Activated gamma-delta T cell (primary cell): ENCODE data around the gene PELI2.

Source experiments
- DNase-seq: peaks from one replicate; lab custom pipeline; 2025; lab: John Stamatoyannopoulos, UW

The PELI2 gene

DNA sequence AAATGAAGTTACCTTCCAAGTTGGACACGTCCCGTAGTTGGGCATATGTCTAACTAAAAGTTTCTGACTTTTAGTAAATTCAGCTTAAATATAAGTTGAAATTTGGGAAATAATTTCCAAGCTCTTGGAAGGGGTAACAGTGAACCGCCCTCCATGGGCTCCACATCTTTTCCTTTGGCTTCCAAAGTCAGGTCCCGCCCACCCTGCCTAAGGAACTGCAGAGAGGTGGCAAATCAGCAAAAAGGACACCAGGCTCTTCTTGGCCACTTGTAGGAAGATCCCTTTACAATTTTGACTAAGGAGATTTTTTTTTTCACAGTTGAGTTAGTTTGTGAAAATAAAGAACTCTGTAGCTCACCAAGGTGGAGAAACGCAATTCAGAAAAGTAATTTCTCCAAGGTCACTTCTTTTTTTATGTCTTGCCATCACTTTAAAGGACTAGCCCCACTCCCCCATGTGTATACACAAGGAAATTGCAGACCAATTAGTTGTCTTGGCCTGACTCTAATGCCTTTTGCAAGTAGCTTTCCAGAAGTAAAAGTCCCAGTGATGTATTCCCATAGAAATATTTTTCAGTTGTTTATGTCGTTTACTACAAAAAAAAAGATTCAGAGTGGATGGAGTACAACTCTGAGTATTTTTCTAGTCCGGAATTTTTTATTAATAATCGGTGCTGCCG lies 181.2 kb downstream of the PELI2 start:
- DNase-seq, result no peak

- DNase-seq, result no peak
Measured at GRCh38 chr14:56300495-56300894, 182.3 kb downstream of the PELI2 start.

DNA sequence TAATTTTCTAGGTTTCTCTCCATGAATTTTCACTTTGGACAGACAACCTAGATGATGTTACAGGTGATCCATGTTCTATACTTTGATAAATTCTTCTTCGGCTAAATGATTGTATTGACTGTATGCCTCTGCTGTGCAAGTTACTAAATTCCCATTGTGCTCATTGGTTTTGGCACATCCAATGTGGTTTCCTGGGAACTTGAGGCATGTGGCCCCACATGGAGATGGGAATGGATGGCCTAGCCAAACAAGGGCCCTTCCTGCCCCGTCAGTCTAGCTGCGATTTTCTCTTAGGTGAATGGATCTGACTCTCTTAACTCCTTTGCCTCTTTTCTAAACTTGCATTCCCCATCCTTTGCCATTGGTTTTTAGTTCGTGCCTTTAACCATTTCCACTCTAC lies 186.2 kb downstream of the PELI2 start:
- DNase-seq, result no peak

GRCh38 chr14:56309198-56309597 lies 191.0 kb downstream of the PELI2 start:
- no peak for DNase-seq

GRCh38 chr14:56310643-56311042 lies 192.4 kb downstream of the PELI2 start:
- no peak for DNase-seq

DNA sequence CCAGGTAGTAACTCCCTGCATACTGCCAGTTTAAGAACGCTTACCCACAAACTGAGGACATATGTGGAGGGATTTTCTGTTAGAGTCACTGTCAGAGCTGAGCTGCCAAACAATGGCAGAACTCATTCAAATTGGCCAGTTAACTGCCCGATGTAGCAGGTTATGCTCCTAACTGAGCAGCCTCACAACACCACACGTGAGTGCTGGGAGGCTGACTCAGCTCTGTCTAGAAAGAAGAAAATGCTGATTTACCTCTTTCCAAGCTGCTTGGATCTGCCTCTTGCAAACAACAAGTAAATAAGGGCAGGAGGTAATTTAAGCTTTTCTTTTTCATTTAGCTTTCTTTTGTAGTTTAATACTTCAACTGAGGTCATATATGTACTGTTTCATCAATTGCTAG lies 195.6 kb downstream of the PELI2 start:
- no peak for DNase-seq

GRCh38 chr14:56318393-56319115 lies 200.3 kb downstream of the PELI2 start:
- DNase-seq, result no peak

DNA sequence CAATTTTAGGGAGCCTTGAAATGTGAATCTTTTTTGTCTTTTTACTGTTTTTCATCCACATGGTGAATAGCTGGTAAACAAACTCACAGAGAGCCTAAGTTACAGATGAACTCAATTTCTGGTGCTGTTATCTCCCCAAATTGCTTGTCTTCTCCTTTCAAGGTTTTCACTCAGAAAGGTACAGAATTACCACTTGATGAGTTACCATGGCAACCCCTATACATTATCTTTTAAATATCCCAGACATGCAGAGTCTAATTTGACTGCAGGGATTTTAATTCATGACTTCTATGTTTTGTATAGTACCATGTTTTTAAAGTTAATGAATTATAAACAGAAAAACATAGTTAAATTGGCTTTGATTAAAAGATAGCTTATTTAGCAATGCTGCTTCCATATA lies 203.7 kb downstream of the PELI2 start:
- no peak for DNase-seq

GRCh38 chr14:56322531-56322930 lies 204.3 kb downstream of the PELI2 start:
- no peak for DNase-seq

GRCh38 chr14:56324454-56324853 lies 206.2 kb downstream of the PELI2 start:
- DNase-seq, result no peak

DNA sequence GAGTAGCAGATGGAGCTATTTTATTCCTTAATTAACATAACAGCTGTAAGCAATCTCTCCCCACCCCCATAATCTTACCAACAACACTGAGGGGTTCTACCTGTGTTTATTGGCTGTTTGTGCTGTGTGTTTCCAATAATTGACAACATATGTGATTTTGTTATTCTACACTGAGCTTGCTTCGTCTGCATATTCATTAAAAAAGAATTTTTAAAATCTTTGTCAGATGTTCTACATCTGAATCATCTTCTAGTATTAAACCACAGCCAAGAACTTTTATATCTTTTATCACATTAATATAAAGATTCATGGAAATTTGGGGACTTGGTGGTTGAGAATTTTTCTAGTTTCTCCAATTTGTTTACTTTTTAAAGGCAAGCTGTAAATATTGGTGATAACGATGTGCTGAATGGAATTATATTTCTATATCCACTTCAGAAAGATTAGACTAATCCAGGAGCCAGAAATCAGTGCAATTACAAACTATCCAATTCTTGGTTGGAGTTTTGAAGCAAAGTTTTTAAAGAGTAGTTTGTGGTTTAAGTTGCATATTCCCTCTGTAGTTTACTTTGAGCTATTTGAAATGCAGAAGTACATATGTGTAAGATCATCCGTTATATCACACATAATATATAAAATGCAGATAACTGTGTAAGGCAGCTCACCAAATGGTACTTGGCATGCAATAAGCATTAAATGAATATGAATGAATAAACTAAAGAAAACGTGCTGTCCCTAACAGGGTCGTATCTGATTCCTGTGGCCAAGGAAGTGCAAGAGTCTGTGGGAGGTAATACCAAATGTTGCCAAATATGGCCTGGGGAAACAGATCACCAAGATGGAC lies 206.9 kb downstream of the PELI2 start:
- DNase-seq, result no peak

DNA sequence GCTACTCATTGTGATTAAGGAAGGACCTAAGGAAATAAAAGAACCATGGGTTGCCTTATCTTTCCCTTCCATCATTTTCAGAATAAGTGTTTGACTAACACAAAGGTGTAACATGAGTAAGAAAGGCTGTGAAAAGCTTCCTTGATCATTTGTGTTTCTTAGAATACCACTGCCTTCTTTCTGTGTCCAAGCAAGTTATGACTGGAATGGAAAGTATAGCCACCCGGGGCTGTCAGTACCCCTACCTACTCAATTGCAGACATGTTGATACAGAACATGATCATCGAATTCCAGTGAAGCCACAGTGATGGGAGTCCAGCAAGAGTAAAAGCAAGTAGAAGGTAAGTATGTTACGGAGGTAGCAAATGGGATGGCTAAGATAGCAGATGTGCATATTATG lies 209.8 kb downstream of the PELI2 start:
- no peak for DNase-seq

- DNase-seq, result no peak
Measured at GRCh38 chr14:56331592-56332216, 213.5 kb downstream of the PELI2 start.

DNA sequence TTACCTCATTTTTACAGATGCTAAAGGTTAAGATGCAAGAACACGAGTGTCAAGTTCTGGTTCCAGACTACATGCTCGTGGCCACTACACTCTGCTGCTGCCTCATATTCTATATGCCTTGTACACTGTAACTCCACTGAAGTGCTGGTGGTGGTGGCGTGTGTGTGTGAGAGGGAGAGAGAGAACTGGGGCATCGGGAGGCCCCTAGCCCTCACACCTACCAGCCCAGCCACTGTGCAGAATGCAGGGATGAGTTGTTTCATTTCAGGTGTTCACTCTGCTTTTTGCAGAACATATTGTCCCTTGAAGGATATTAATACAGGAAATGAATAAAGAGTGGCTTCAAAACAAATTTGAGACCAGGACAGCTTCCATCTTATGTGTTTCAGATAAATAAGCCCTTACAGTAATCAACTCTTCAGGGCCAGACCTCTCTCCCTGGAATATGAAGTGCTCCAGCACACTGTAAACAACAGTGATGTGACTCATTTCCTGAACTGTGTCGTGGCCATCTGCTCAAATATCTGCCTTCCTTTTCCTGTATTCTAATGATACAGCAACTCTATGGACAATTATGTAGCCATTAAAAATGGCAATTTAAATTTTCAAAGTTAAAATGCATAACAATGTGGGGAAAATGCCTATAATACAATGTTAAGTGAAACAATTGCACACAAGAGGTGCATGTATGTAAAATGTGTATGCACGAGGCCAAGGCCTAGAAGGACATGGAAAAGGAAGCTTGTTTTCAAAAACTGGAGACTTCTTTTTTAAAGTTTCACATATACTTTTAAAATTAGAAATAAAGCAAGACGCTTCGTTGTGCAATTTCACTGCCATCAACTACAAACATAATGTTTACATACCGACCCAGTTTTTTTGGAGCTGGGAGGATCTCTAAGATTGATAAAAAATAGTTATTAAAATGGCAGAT lies 215.4 kb downstream of the PELI2 start:
- DNase-seq, result no peak

DNA sequence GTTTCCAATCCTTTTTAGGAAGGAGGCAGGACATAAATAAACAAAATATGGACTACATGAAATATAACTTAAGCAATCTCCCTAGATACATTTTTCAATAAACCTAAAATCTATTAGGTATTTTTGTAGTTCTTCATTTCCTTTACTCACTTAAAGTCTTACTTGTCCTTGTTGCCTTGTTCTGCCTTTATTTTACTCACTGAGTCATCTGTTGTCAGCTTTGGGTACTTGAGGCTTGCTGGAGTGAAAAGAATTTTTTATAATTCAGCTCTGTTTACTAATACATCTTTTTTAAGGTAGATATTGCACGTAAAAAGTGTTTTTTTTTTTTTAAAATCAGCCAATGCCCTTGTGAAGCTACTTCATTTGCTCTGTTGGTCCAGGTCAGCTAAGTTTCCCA lies 216.2 kb downstream of the PELI2 start:
- DNase-seq, result no peak

- no peak for DNase-seq
Measured at GRCh38 chr14:56338674-56339073, 220.5 kb downstream of the PELI2 start.

DNA sequence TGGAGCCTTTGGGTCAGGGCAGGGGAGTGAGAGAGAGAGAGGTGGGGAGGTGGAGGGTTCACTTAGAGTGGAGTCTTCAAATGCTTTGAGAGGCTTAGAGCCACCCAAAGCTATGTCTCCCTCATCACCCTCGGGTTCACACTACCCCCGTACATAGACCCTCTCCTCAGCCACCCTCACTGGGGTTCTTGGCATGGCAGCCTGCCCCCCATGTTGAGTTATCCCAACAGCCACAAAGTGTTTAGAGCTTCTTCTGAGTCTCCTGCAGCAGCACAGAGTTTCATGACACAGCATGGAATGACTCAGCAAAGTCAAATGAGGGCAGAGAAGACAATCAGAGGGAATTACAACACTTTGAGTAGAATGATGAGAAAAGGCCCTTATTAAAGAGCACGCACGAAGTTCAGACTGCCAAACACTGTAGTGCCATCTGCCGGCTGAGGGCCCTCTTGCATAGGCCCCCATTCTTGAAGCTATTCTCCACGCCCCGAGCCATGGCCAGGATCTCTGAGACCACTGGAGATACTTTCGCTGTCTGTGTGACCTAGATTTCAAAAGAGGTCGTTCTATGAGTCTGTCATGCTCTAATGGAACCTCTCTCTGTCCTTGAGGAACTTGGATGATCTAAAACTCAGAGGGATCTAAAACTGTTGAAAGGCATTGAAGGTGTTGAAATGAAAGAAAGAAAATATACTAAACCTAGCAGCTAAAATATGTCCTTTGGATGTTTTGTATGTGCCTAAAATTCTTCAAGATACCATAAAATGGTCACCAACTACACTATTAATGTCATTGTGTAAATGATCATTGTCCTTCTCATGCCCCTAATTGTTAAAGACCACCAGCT lies 221.9 kb downstream of the PELI2 start:
- no peak for DNase-seq

DNA sequence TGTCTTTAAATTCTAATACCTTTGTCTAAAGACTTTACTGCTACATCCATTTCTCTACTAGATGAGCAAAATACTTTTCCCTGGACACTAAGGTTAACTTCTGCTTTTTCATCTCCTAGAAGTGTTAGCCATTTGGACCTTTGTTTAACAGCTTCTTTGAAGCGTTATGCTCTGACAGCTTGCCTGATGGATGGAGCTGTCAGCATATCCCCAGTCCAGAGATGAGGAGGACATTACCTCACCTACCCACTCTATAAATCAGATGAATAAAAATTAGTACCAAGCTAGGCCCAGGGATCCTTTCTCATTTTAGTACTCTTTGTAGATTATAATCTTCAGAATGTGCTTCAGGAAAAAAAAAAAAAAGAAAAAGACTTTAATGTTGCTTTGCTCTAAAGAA lies 222.7 kb downstream of the PELI2 start:
- no peak for DNase-seq

DNA sequence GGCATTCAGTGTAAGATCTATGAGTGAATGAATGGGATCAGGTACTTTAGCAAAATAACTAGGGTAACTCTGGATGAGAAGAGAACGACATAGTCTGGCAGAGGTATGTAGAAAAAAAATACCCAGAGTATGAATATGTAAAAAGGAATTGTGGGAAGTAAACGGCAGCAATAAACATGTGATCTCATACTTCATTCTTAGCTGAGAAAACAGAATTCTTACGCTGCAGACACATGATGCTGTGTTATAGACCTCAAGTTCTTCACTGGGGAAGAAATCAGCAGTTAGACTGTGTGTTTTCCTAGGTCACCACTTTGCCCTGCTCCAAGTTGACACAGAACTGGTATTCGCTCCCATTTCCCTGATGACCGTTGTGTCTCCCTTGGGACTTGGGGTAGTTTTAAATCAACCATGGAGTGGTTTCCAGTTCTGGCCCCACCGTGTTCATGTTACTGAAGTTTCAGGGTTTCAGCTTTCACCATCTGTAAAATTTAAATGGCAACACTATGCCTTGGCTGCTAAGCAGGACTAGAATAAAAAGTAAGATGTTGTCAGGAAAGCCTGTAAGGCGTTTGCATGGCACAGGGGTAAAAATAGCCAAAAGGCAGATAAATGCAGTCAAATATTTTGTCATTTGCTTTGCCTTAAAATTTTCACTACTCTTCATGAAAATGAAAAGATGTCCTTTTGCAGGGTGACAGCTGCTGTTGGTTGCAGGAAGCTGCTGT lies 223.7 kb downstream of the PELI2 start:
- DNase-seq, result no peak

DNA sequence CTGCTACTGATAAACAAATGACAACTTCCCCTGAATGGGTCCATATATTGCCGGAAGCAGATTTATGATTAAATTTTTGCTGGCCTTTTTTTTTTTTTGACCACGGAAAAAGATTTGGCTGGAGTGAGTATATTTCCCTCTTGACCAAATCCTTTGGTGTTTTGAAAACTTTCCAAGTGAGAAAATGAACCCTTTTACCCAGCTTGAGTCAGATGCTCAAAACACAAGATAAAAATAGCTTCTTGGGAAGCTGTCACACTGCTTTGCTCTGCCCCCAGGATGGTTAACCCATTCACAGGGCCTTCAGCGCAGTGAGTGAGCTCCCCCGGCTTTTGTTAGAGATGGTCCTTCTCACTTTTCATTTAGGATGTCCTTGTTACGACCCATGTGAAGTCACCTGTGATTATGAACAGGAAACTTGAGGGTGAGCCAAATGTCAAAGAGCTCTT lies 224.3 kb downstream of the PELI2 start:
- no peak for DNase-seq
